B cell (primary cell): ENCODE results near the gene CCDC178. TPM values are rescaled to one million over a fixed set of nuclear protein-coding genes. Genes with fewer than 3 reads are reported as not detected.

Experiments used
- ATAC-seq: fragments of 200-7000 bp; cut with Tn5 transposase; one replicate; pipeline ENCODE4 v1.10.0; 2021; ENCODE audit warnings: low read depth, mild to moderate bottlenecking, moderate number of reproducible peaks, moderate library complexity
- CTCF ChIA-PET: fragments of 350-600 bp; sonication (Branson Sonifier 250); formaldehyde crosslinking; loops from one replicate; lab custom pipeline; 2021; ENCODE audit warnings: antibody characterized with exemption, inconsistent platforms; lab: Charles Lee
- POLR2A ChIA-PET: fragments of 350-600 bp; sonication (Branson Sonifier 250); formaldehyde crosslinking; loops from one replicate; lab custom pipeline; 2021; ENCODE audit warnings: antibody characterized with exemption; lab: Charles Lee
- DNase-seq: peaks from one replicate; pipeline ENCODE4 v3.0.0; 2013
- H2AFZ ChIP-seq: 2 replicates; pipeline ENCODE4 v1.6.1; 2012; ENCODE audit warnings: mild to moderate bottlenecking, low read depth, low read length; ENCODE audit not compliant: insufficient read depth, poor library complexity, severe bottlenecking
- H3K27ac ChIP-seq, 2 donors: 1 replicate in 1 of 2; 2 replicates in 1 of 2; pipeline ENCODE4 v1.5.1; 2012 to 2013; ENCODE audit warnings: low read length in 2 of 2, mild to moderate bottlenecking in 2 of 2, moderate library complexity in 1 of 2
- H3K27me3 ChIP-seq, 4 experiments: fragments of 200-600 bp in 1 of 4; sonication (generic) in 1 of 4; replicated peaks in 1 of 4; 1 replicate in 2 of 4; 2 replicates in 2 of 4; pipeline versions ENCODE4 v1.6.1 to v1.7.0; 2013 to 2016; ENCODE audit warnings: low read length in 3 of 4, mild to moderate bottlenecking in 2 of 4, mixed read lengths in 1 of 4, moderate library complexity in 1 of 4; ENCODE audit not compliant: insufficient read depth in 4 of 4, control insufficient read depth in 3 of 4; ENCODE audit errors: control extremely low read depth in 1 of 4
- H3K36me3 ChIP-seq, 2 experiments: replicated peaks in 1 of 2; 1 replicate in 1 of 2; 2 replicates in 1 of 2; pipeline versions ENCODE4 v1.6.1 to v1.7.1; 2013; ENCODE audit warnings: low read length in 1 of 2; ENCODE audit not compliant: insufficient read depth in 2 of 2, control insufficient read depth in 1 of 2; ENCODE audit errors: control extremely low read depth in 1 of 2, extremely low read depth in 1 of 2
- H3K4me1 ChIP-seq, 2 donors: fragments of 200-600 bp in 1 of 2; sonication (generic) in 1 of 2; 1 replicate in 1 of 2; 2 replicates in 1 of 2; pipeline versions ENCODE4 v1.5.1 to v1.6.1; 2013 to 2017; ENCODE audit warnings: low read length in 2 of 2; ENCODE audit not compliant: control insufficient read depth in 2 of 2, insufficient read depth in 2 of 2
- H3K4me2 ChIP-seq: replicated peaks from 2 replicates; pipeline ENCODE3; 2012; ENCODE audit warnings: mild to moderate bottlenecking, low read depth, low read length; ENCODE audit not compliant: poor library complexity, severe bottlenecking
- H3K4me3 ChIP-seq, 5 experiments: fragments of 200-600 bp in 1 of 5; sonication (generic) in 1 of 5; 1 replicate in 3 of 5; 2 replicates in 2 of 5; pipeline versions ENCODE4 v1.5.1 to v1.7.0; 2011 to 2016; ENCODE audit warnings: low read length in 4 of 5, mild to moderate bottlenecking in 4 of 5, low read depth in 2 of 5, control low read depth in 1 of 5, moderate library complexity in 1 of 5; ENCODE audit not compliant: insufficient read depth in 1 of 5; ENCODE audit errors: control extremely low read depth in 1 of 5, extremely low read depth in 1 of 5
- H3K79me2 ChIP-seq: fragments of 200-600 bp; sonication (generic); one replicate; pipeline ENCODE4 v1.6.0; 2016; ENCODE audit warnings: low read length; ENCODE audit not compliant: control insufficient read depth, insufficient read depth
- H3K9ac ChIP-seq: fragments of 200-600 bp; sonication (generic); 2 replicates; pipeline ENCODE4 v1.6.1; 2017; ENCODE audit warnings: mild to moderate bottlenecking, low read length, moderate library complexity
- H3K9me3 ChIP-seq, 3 donors: one replicate each; pipeline versions ENCODE4 v1.6.1 to v1.7.1; 2013; ENCODE audit warnings: low read length in 2 of 3; ENCODE audit not compliant: control insufficient read depth in 2 of 3, insufficient read depth in 1 of 3; ENCODE audit errors: control extremely low read depth in 1 of 3
- H4K20me1 ChIP-seq: 2 replicates; pipeline ENCODE4 v1.6.0; 2012; ENCODE audit warnings: mild to moderate bottlenecking, low read length; ENCODE audit not compliant: insufficient read depth, control insufficient read depth, poor library complexity, severe bottlenecking
- H3K27ac Mint-ChIP-seq: one replicate; pipeline ENCODE4 v1.8.0; 2021; ENCODE audit warnings: mixed read lengths
- H3K27me3 Mint-ChIP-seq: one replicate; pipeline ENCODE4 v1.8.0; 2021; ENCODE audit warnings: mixed read lengths
- H3K4me1 Mint-ChIP-seq: one replicate; pipeline ENCODE4 v1.8.0; 2021; ENCODE audit warnings: mixed read lengths
- H3K4me3 Mint-ChIP-seq: one replicate; pipeline ENCODE4 v1.8.0; 2021; ENCODE audit warnings: mixed read lengths
- H3K9me3 Mint-ChIP-seq: one replicate; pipeline ENCODE4 v1.8.0; 2022; ENCODE audit warnings: mixed read lengths; ENCODE audit not compliant: insufficient read depth
- EZH2 ChIP-seq: IDR thresholded peaks from 2 replicates; pipeline ENCODE4 v1.6.1; 2012; ENCODE audit warnings: borderline replicate concordance, low read depth, mild to moderate bottlenecking, moderate library complexity, low read length; ENCODE audit not compliant: insufficient read depth, poor library complexity, severe bottlenecking
- WGBS: methylation state at CpG from one replicate; pipeline ENCODE4 v1.1.5; 2013; ENCODE audit warnings: missing lambda C conversion rate; ENCODE audit not compliant: insufficient coverage; 5-methylcytosine and 5-hydroxymethylcytosine counted together
- intact Hi-C: fragments of 100-400 bp; cut with micrococcal nuclease; formaldehyde crosslinking; loops from one replicate; pipeline ENCODE4 v1.10.0; 2022
- polyA plus RNA-seq: library from polyadenylated mRNA; depleted of rRNA; stranded (reverse); fragments of >200 nt; gene quantifications from 2 replicates; pipeline ENCODE4 v1.2.3, GENCODE V29; 2012
- total RNA-seq, 2 donors: library from RNA; stranded (reverse); fragments of 120-200 nt in 1 of 2; gene quantifications; 1 replicate in 1 of 2; 2 replicates in 1 of 2; pipeline versions ENCODE4 v1.2.3 to v1.2.4, GENCODE V29; 2013 to 2022
- TF ChIP-seq, protein P1 (sequence below): fragments of 200-600 bp; IDR thresholded peaks from one replicate; pipeline ENCODE4 v1.8.0; 2022; ENCODE audit warnings: antibody characterized with exemption, mild to moderate bottlenecking

Gene CCDC178
- total and polyA plus RNA-seq, 2 donors (not counting 1 experiment from before 2014, with no cell fraction given) = not detected

DNA sequence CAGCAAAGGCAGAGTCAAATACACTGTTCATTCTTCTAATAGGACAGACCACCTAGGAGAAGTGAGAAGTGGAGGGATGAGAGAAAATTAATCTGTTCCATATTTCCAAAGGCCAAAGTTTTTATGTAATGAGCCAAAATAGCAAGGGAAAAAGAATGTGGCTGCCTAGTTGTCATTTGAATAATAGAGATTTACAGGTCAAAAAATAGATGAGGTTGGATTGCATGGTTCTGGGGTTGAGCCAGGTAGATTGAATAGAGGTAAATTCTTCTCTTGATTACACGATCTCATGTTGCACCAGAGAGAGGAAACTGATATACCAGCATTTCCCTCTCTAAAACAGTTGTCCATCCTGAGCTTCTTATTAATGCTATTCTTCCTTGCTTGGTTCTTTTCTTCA is 325.8 kb downstream of the CCDC178 start:
- Histone ChIP-seq H3K4me1 (no peaks in the 10 kb centered on the region), H3K79me2 (no peaks in the 10 kb centered on the region), H3K27ac (no peak overlapping the region), H3K4me3 (no peak overlapping the region), H3K27me3 (peaks cover 0 to 4% (median 0%) of the 10 kb centered on the region in 4 experiments), H3K9me3 (no peaks in the 10 kb centered on the region), H2AFZ (no peak overlapping the region), H3K4me2 (no peak overlapping the region), H3K36me3 (no peaks in the 10 kb centered on the region), H4K20me1 (no peaks in the 10 kb centered on the region), H3K9ac (no peak overlapping the region)
- WGBS = no CpG with 5 or more reads among the region's 1 CpG
- POLR2A ChIA-PET = no interaction called here
- H3K9me3 Mint-ChIP-seq = no peaks in the 10 kb centered on the region
- no peak overlapping the region for H3K4me3 Mint-ChIP-seq
- H3K27me3 Mint-ChIP-seq = peaks cover 9% of the 10 kb centered on the region
- intact Hi-C loops = no loop called here
- CTCF ChIA-PET = no interaction called here
- TF ChIP-seq, protein P1, sequence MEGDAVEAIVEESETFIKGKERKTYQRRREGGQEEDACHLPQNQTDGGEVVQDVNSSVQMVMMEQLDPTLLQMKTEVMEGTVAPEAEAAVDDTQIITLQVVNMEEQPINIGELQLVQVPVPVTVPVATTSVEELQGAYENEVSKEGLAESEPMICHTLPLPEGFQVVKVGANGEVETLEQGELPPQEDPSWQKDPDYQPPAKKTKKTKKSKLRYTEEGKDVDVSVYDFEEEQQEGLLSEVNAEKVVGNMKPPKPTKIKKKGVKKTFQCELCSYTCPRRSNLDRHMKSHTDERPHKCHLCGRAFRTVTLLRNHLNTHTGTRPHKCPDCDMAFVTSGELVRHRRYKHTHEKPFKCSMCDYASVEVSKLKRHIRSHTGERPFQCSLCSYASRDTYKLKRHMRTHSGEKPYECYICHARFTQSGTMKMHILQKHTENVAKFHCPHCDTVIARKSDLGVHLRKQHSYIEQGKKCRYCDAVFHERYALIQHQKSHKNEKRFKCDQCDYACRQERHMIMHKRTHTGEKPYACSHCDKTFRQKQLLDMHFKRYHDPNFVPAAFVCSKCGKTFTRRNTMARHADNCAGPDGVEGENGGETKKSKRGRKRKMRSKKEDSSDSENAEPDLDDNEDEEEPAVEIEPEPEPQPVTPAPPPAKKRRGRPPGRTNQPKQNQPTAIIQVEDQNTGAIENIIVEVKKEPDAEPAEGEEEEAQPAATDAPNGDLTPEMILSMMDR = no peak
- no peak for TF ChIP-seq EZH2
- DNase-seq (no peak), ATAC-seq (no peak)
- H3K4me1 Mint-ChIP-seq = no peaks in the 10 kb centered on the region
- no peak overlapping the region for H3K27ac Mint-ChIP-seq

DNA sequence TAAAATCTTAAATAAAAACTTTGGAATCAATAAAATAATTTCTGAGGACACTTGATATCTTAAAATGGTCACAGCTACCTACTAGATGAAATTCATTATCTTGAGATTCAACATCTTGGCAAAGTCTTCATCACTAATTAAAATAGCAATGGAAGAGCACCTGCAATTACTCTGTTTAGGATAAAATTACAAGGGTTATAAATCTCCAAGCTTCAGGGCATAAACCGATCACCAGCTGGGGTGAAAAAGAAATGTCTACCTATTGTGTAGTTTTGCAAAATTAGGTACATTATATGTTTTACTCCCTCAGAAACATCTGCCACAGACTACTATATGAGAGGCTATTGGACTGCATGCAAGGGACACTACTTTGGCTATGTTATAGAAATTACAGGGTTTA is 327.1 kb downstream of the CCDC178 start:
- intact Hi-C loops = no loop called here
- no peaks in the 10 kb centered on the region for H3K9me3 Mint-ChIP-seq
- peaks cover 9% of the 10 kb centered on the region for H3K27me3 Mint-ChIP-seq
- Histone ChIP-seq H3K36me3 (no peaks in the 10 kb centered on the region), H3K4me1 (no peaks in the 10 kb centered on the region), H3K4me3 (no peak overlapping the region), H3K79me2 (no peaks in the 10 kb centered on the region), H3K9me3 (no peaks in the 10 kb centered on the region), H3K9ac (no peak overlapping the region), H3K27me3 (peaks cover 0 to 4% (median 0%) of the 10 kb centered on the region in 4 experiments), H3K27ac (no peak overlapping the region), H3K4me2 (no peak overlapping the region), H2AFZ (no peak overlapping the region), H4K20me1 (no peaks in the 10 kb centered on the region)
- CTCF ChIA-PET = no interaction called here
- TF ChIP-seq, protein P1 = no peak
- no peak for TF ChIP-seq EZH2
- POLR2A ChIA-PET = no interaction called here
- no peak overlapping the region for H3K27ac Mint-ChIP-seq
- no CpG with 5 or more reads among the region's 1 CpG for WGBS
- no peak for ATAC-seq
- H3K4me3 Mint-ChIP-seq = no peak overlapping the region
- H3K4me1 Mint-ChIP-seq = no peaks in the 10 kb centered on the region
- DNase-seq = no peak
